ENCODE data around the gene SHROOM4. TPM values are rescaled to one million over a fixed set of nuclear protein-coding genes. Genes with fewer than 3 reads are reported as not detected.

The SHROOM4 gene
- total RNA-seq, 1 donor: 0.43 TPM

DNA sequence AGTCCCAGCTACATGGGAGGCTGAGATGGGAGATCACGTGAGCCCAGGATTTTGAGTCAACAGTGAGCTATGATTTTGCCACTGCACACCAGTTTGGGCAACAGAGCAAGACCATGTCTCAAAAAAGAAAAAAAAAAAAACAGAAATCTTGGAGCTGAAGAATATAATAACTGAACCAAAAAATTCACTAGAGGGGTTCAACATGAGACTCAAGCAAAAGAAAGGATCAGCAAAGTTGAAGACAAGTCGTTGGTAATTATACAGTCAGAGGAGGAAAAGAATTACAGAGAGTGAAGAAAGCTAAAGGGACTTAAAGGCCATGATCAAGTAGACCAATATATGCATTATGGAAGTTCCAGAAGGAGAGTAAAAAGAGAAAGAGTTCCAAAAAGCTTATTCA lies 26.9 kb downstream of the SHROOM4 start:
- TF ChIP-seq, protein P1, sequence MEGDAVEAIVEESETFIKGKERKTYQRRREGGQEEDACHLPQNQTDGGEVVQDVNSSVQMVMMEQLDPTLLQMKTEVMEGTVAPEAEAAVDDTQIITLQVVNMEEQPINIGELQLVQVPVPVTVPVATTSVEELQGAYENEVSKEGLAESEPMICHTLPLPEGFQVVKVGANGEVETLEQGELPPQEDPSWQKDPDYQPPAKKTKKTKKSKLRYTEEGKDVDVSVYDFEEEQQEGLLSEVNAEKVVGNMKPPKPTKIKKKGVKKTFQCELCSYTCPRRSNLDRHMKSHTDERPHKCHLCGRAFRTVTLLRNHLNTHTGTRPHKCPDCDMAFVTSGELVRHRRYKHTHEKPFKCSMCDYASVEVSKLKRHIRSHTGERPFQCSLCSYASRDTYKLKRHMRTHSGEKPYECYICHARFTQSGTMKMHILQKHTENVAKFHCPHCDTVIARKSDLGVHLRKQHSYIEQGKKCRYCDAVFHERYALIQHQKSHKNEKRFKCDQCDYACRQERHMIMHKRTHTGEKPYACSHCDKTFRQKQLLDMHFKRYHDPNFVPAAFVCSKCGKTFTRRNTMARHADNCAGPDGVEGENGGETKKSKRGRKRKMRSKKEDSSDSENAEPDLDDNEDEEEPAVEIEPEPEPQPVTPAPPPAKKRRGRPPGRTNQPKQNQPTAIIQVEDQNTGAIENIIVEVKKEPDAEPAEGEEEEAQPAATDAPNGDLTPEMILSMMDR (IDR thresholded peaks at IDR 0.05; ENCODE audit: insufficient read depth, low read depth, low read length): no peak
- no peak overlapping the region for H3K4me3 ChIP-seq (ENCODE audit: low read depth, low read length)
- DNase-seq (ENCODE audit: low read depth): no peak

DNA sequence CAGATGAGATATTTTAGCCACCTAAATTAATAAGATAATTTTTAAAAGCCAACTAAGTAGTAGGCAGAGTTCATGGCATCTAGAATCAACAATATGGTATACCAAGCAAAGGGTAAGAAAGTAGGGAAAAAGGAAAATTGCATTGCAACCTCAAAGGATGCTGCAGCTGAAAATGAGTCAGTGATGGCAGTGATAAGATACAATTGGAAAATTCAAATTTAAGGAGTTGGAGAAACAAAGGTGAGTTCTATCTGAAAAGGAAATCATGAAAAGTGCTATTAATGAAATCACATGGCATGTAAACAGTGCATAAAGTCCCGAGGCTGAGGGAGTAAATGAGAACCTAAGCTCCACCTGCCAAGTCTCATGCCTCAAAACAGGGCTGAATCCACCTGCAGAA lies 33.9 kb downstream of the SHROOM4 start:
- DNase-seq (ENCODE audit: low read depth): no peak
- TF ChIP-seq, protein P1 (IDR thresholded peaks at IDR 0.05; ENCODE audit: insufficient read depth, low read depth, low read length): no peak
- no peak overlapping the region for H3K4me3 ChIP-seq (ENCODE audit: low read depth, low read length)

DNA sequence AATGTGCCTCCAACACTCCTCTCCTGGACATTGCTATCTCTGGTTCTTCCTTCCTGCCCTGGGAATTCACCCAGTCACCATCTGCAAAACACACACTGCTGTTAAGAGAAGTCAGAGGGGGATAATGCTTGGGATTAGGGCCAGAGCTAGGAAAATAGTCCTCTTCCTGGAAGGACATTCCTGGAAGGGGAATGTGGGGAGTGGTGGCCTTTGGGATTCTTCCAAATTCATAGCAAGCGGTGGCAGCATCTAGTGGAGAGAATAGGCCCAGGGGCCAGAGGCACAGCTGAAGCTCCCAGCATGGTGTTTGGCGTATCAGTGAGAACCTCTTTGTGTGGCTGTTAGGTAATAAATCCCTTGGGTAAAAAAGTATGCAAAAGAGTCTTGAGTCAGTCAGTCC lies 34.3 kb downstream of the SHROOM4 start:
- TF ChIP-seq, protein P1 (IDR thresholded peaks at IDR 0.05; ENCODE audit: insufficient read depth, low read depth, low read length): no peak
- DNase-seq (ENCODE audit: low read depth): no peak
- H3K4me3 ChIP-seq (ENCODE audit: low read depth, low read length): no peak overlapping the region

DNA sequence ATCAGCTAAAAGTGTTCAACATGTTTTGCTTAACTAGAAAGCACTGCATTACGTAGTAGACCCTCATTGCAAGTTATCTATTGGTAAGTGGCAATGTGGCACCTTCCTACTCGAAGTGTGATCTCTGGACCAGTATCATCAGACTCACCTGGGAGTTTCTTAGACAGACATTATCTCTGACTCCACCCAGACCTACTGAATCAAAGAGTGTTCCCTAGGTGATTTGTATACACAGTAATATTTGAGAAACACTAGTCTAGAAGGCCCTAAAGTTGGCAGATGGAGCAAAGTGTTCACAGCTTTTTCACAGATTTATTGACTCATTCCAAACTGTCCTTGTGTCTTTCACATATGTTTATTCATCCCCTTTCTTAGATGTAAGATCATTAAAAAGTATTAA lies 35.7 kb downstream of the SHROOM4 start:
- TF ChIP-seq, protein P1 (IDR thresholded peaks at IDR 0.05; ENCODE audit: insufficient read depth, low read depth, low read length): no peak

DNA sequence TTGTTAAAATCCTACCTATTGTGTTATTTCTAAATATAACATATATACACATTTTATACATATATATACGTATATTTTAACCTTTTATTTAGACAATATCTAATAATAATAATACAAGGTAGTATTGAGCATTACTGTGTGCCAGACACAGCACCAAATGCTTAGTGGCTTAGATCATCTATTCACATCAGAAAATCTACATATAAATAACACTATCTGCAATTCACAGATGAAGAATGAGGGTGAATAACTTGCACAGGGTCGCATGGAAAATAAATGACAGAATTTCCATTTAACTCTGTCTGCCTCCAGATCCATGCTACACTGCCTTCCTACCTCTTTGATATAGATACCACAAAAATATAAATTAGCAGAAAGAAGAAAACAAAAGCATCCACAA lies 37.7 kb downstream of the SHROOM4 start:
- TF ChIP-seq, protein P1 (IDR thresholded peaks at IDR 0.05; ENCODE audit: insufficient read depth, low read depth, low read length): no peak
- no peak overlapping the region for H3K4me3 ChIP-seq (ENCODE audit: low read depth, low read length)
- no peak for DNase-seq (ENCODE audit: low read depth)

More for the DNA sequence above, 35.7 kb downstream of the SHROOM4 start:
- no peak for DNase-seq (ENCODE audit: low read depth)
- H3K4me3 ChIP-seq (ENCODE audit: low read depth, low read length): no peak overlapping the region

DNA sequence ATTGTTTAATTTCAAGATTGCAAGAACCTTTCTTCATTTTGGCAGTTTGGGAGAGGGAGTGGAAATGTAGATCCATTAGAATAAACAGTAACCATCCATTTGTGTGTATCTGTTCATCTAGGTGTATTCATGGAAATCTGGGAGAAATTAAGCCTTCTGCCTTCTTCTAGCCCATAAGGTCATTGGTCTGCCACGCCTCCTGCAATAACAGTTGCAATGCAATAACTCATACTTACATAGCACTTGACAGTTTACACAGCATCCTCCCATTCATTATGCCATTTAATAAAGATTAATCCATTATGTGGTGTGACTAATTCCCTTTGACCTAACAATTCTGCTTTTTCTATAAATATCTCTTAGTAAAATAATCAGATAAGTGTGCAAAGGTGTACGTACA lies 42.6 kb downstream of the SHROOM4 start:
- TF ChIP-seq, protein P1 (IDR thresholded peaks at IDR 0.05; ENCODE audit: insufficient read depth, low read depth, low read length): no peak
- H3K4me3 ChIP-seq (ENCODE audit: low read depth, low read length): no peak overlapping the region
- no peak for DNase-seq (ENCODE audit: low read depth)

DNA sequence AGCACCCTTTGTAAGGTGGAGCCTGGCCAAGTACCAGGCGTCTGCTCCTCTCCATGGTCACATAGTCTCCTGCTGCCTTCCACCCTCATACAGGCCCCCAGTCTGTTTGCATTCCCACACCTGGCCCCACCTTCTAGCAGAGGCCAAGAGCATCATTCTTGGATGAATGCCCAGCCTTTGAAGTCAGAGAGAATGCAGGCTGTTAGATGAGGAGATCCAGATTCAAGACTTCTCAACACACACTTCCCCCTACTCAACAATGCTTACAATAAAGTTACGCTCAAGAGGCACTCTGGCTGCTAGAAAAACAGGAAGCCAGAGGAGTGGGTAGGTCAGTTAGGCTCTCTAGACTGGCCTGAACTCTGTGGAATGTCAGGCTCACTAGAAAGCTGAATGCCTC lies 43.3 kb downstream of the SHROOM4 start:
- TF ChIP-seq, protein P1 (IDR thresholded peaks at IDR 0.05; ENCODE audit: insufficient read depth, low read depth, low read length): no peak
- no peak for DNase-seq (ENCODE audit: low read depth)
- H3K4me3 ChIP-seq (ENCODE audit: low read depth, low read length): no peak overlapping the region
